ENCODE results near the gene MAP3K19.
A peak's percentile ranks its signal among the peaks of the same experiment; 100 is the strongest.

MAP3K19 gene

GRCh38 chr2:135047300-135047699 is at the start of gene MAP3K19:
Gene MAP3K19, minus strand, starts transcription at chr2:135047447. Its CDS starts 22,800 bp downstream, at chr2:135024647.
- no peaks in the 10 kb centered on the region for H3K4me1 ChIP-seq
- no peaks in the 10 kb centered on the region for H3K36me3 ChIP-seq (ENCODE audit: control insufficient read depth, insufficient read depth, low read length)
- no peak within 1 kb of the TSS for H3K4me2 ChIP-seq (ENCODE audit: low read length)
- no peaks in the 10 kb centered on the region for H3K27me3 ChIP-seq (ENCODE audit: control insufficient read depth, insufficient read depth, low read length)
- peaks cover 1% of the 10 kb centered on the region for H3K79me2 ChIP-seq
- no peak within 1 kb of the TSS for H3K9ac ChIP-seq
- peak within 1 kb of the TSS; percentile 11 for H2AFZ ChIP-seq
- no peaks in the 10 kb centered on the region for H3K9me3 ChIP-seq (ENCODE audit: control insufficient read depth, low read length)
- no peak within 1 kb of the TSS for H3K4me3 ChIP-seq (ENCODE audit: low read depth, low read length)
- TF ChIP-seq CTCF (IDR thresholded peaks at IDR 0.05), result no peak
- no peak within 1 kb of the TSS for H3K27ac ChIP-seq

GRCh38 chr2:135096665-135097446 is 49.6 kb upstream of the MAP3K19 start:
- Histone ChIP-seq H3K9ac (no peak overlapping the region), H3K4me3 (ENCODE audit: low read depth, low read length) (no peak overlapping the region), H2AFZ (no peak overlapping the region), H3K4me2 (ENCODE audit: low read length) (no peak overlapping the region), H3K36me3 (ENCODE audit: control insufficient read depth, insufficient read depth, low read length) (no peaks in the 10 kb centered on the region), H3K9me3 (ENCODE audit: control insufficient read depth, low read length) (no peaks in the 10 kb centered on the region), H3K27ac (no peak overlapping the region), H3K27me3 (ENCODE audit: control insufficient read depth, insufficient read depth, low read length) (no peaks in the 10 kb centered on the region), H3K4me1 (no peaks in the 10 kb centered on the region), H3K79me2 (no peaks in the 10 kb centered on the region)
- no peak for TF ChIP-seq CTCF (IDR thresholded peaks at IDR 0.05)

GRCh38 chr2:135095591-135095990 is 48.3 kb upstream of the MAP3K19 start:
- no peak overlapping the region for H2AFZ ChIP-seq
- no peaks in the 10 kb centered on the region for H3K36me3 ChIP-seq (ENCODE audit: control insufficient read depth, insufficient read depth, low read length)
- no peak overlapping the region for H3K4me2 ChIP-seq (ENCODE audit: low read length)
- H3K79me2 ChIP-seq, result no peaks in the 10 kb centered on the region
- H3K4me3 ChIP-seq (ENCODE audit: low read depth, low read length), result no peak overlapping the region
- no peaks in the 10 kb centered on the region for H3K27me3 ChIP-seq (ENCODE audit: control insufficient read depth, insufficient read depth, low read length)
- no peak for TF ChIP-seq CTCF (IDR thresholded peaks at IDR 0.05)
- H3K4me1 ChIP-seq, result no peaks in the 10 kb centered on the region
- H3K9ac ChIP-seq, result no peak overlapping the region
- H3K27ac ChIP-seq, result no peak overlapping the region
- H3K9me3 ChIP-seq (ENCODE audit: control insufficient read depth, low read length), result no peaks in the 10 kb centered on the region

- Histone ChIP-seq H3K9ac (no peak overlapping the region), H3K4me3 (ENCODE audit: low read depth, low read length) (no peak overlapping the region), H2AFZ (no peak overlapping the region), H3K4me1 (no peaks in the 10 kb centered on the region), H3K79me2 (peaks cover 3% of the 10 kb centered on the region), H3K27me3 (ENCODE audit: control insufficient read depth, insufficient read depth, low read length) (no peaks in the 10 kb centered on the region), H3K9me3 (ENCODE audit: control insufficient read depth, low read length) (no peaks in the 10 kb centered on the region), H3K36me3 (ENCODE audit: control insufficient read depth, insufficient read depth, low read length) (no peaks in the 10 kb centered on the region), H3K27ac (no peak overlapping the region), H3K4me2 (ENCODE audit: low read length) (no peak overlapping the region)
- TF ChIP-seq CTCF (IDR thresholded peaks at IDR 0.05), result no peak
Observed at GRCh38 chr2:135094508-135094907, 47.3 kb upstream of the MAP3K19 start.
